ENCODE results near the gene FBXL13.
"Not testable (repeated sequence)": the region's sequence is repeated elsewhere in the genome, so short reads cannot be mapped to it uniquely, and the experiment has no call there.

Gene FBXL13

GRCh38 chr7:102806613-102807012 lies 268.0 kb downstream of the FBXL13 start:
- Histone ChIP-seq H3K27me3 (ENCODE audit: insufficient read depth, low read length) (no peaks in the 10 kb centered on the region), H3K9me2 (ENCODE audit: low read depth, low read length) (no peaks in the 10 kb centered on the region), H3K79me2 (ENCODE audit: insufficient read depth, low read length) (no peaks in the 10 kb centered on the region), H4K20me1 (ENCODE audit: insufficient read depth, low read length) (no peaks in the 10 kb centered on the region), H3K4me1 (ENCODE audit: insufficient read depth, low read length, severe bottlenecking) (no peaks in the 10 kb centered on the region), H3F3A (ENCODE audit: insufficient read depth, low read length) (no peaks in the 10 kb centered on the region), H3K4me3 (ENCODE audit: low read depth, low read length, poor library complexity, severe bottlenecking) (no peak overlapping the region), H3K4me2 (ENCODE audit: low read length) (no peak overlapping the region), H3K27ac (ENCODE audit: low read depth, low read length, poor library complexity, severe bottlenecking) (no peak overlapping the region), H3K9me3 (ENCODE audit: low read length) (no peaks in the 10 kb centered on the region), H3K9ac (ENCODE audit: low read length) (no peak overlapping the region), H3K36me3 (ENCODE audit: insufficient read depth, low read length) (peaks cover 5% of the 10 kb centered on the region; the same call in 1 of the 2 replicates), H2AFZ (ENCODE audit: low read length) (no peak overlapping the region)
- TF ChIP-seq EZH2 (IDR thresholded peaks at IDR 0.05; ENCODE audit: borderline replicate concordance, low read length), result no peak
- no peak for TF ChIP-seq CTCF (IDR thresholded peaks at IDR 0.05; ENCODE audit: low read length)

GRCh38 chr7:102795987-102796595 lies 278.5 kb downstream of the FBXL13 start:
- H3K9me3 ChIP-seq (ENCODE audit: low read length); H3K9ac ChIP-seq (ENCODE audit: low read length); H3K27ac ChIP-seq (ENCODE audit: low read depth, low read length, poor library complexity, severe bottlenecking); H3K36me3 ChIP-seq (ENCODE audit: insufficient read depth, low read length); H2AFZ ChIP-seq (ENCODE audit: low read length); H3K27me3 ChIP-seq (ENCODE audit: insufficient read depth, low read length); H3F3A ChIP-seq (ENCODE audit: insufficient read depth, low read length); H3K4me2 ChIP-seq (ENCODE audit: low read length); H3K79me2 ChIP-seq (ENCODE audit: insufficient read depth, low read length); H3K4me3 ChIP-seq (ENCODE audit: low read depth, low read length, poor library complexity, severe bottlenecking); H4K20me1 ChIP-seq (ENCODE audit: insufficient read depth, low read length); H3K4me1 ChIP-seq (ENCODE audit: insufficient read depth, low read length, severe bottlenecking); H3K9me2 ChIP-seq (ENCODE audit: low read depth, low read length): not testable (repeated sequence)

GRCh38 chr7:102794567-102794966 lies 280.0 kb downstream of the FBXL13 start:
- H3K4me3 ChIP-seq (ENCODE audit: low read depth, low read length, poor library complexity, severe bottlenecking); H3K79me2 ChIP-seq (ENCODE audit: insufficient read depth, low read length); H3K9me3 ChIP-seq (ENCODE audit: low read length); H3K27me3 ChIP-seq (ENCODE audit: insufficient read depth, low read length); H3K9me2 ChIP-seq (ENCODE audit: low read depth, low read length); H2AFZ ChIP-seq (ENCODE audit: low read length); H3K4me2 ChIP-seq (ENCODE audit: low read length); H3K9ac ChIP-seq (ENCODE audit: low read length); H3F3A ChIP-seq (ENCODE audit: insufficient read depth, low read length); H3K36me3 ChIP-seq (ENCODE audit: insufficient read depth, low read length); H3K27ac ChIP-seq (ENCODE audit: low read depth, low read length, poor library complexity, severe bottlenecking); H3K4me1 ChIP-seq (ENCODE audit: insufficient read depth, low read length, severe bottlenecking); H4K20me1 ChIP-seq (ENCODE audit: insufficient read depth, low read length): not testable (repeated sequence)

- not testable (repeated sequence) for H3K4me2 ChIP-seq (ENCODE audit: low read length); H3K9me2 ChIP-seq (ENCODE audit: low read depth, low read length); H3K79me2 ChIP-seq (ENCODE audit: insufficient read depth, low read length); H4K20me1 ChIP-seq (ENCODE audit: insufficient read depth, low read length); H3K36me3 ChIP-seq (ENCODE audit: insufficient read depth, low read length); H3F3A ChIP-seq (ENCODE audit: insufficient read depth, low read length); H3K27ac ChIP-seq (ENCODE audit: low read depth, low read length, poor library complexity, severe bottlenecking); H3K9ac ChIP-seq (ENCODE audit: low read length); H2AFZ ChIP-seq (ENCODE audit: low read length); H3K4me3 ChIP-seq (ENCODE audit: low read depth, low read length, poor library complexity, severe bottlenecking); H3K4me1 ChIP-seq (ENCODE audit: insufficient read depth, low read length, severe bottlenecking); H3K27me3 ChIP-seq (ENCODE audit: insufficient read depth, low read length); H3K9me3 ChIP-seq (ENCODE audit: low read length)
Measured at GRCh38 chr7:102791831-102792230, 282.8 kb downstream of the FBXL13 start.

GRCh38 chr7:102791367-102791766 lies 283.2 kb downstream of the FBXL13 start:
- H3K4me3 ChIP-seq (ENCODE audit: low read depth, low read length, poor library complexity, severe bottlenecking); H3K9ac ChIP-seq (ENCODE audit: low read length); H3K9me2 ChIP-seq (ENCODE audit: low read depth, low read length); H3F3A ChIP-seq (ENCODE audit: insufficient read depth, low read length); H3K36me3 ChIP-seq (ENCODE audit: insufficient read depth, low read length); H3K9me3 ChIP-seq (ENCODE audit: low read length); H4K20me1 ChIP-seq (ENCODE audit: insufficient read depth, low read length); H2AFZ ChIP-seq (ENCODE audit: low read length); H3K27me3 ChIP-seq (ENCODE audit: insufficient read depth, low read length); H3K79me2 ChIP-seq (ENCODE audit: insufficient read depth, low read length); H3K4me1 ChIP-seq (ENCODE audit: insufficient read depth, low read length, severe bottlenecking); H3K27ac ChIP-seq (ENCODE audit: low read depth, low read length, poor library complexity, severe bottlenecking); H3K4me2 ChIP-seq (ENCODE audit: low read length): not testable (repeated sequence)

- not testable (repeated sequence) for H3K4me2 ChIP-seq (ENCODE audit: low read length); H3F3A ChIP-seq (ENCODE audit: insufficient read depth, low read length); H3K4me3 ChIP-seq (ENCODE audit: low read depth, low read length, poor library complexity, severe bottlenecking); H4K20me1 ChIP-seq (ENCODE audit: insufficient read depth, low read length); H3K4me1 ChIP-seq (ENCODE audit: insufficient read depth, low read length, severe bottlenecking); H3K79me2 ChIP-seq (ENCODE audit: insufficient read depth, low read length); H3K27ac ChIP-seq (ENCODE audit: low read depth, low read length, poor library complexity, severe bottlenecking); H3K9me3 ChIP-seq (ENCODE audit: low read length); H3K36me3 ChIP-seq (ENCODE audit: insufficient read depth, low read length); H3K9ac ChIP-seq (ENCODE audit: low read length); H3K9me2 ChIP-seq (ENCODE audit: low read depth, low read length); H3K27me3 ChIP-seq (ENCODE audit: insufficient read depth, low read length); H2AFZ ChIP-seq (ENCODE audit: low read length)
Measured at GRCh38 chr7:102790364-102791100, 284.1 kb downstream of the FBXL13 start.

GRCh38 chr7:102788770-102789169 lies 285.8 kb downstream of the FBXL13 start:
- H3K27ac ChIP-seq (ENCODE audit: low read depth, low read length, poor library complexity, severe bottlenecking); H3F3A ChIP-seq (ENCODE audit: insufficient read depth, low read length); H4K20me1 ChIP-seq (ENCODE audit: insufficient read depth, low read length); H3K79me2 ChIP-seq (ENCODE audit: insufficient read depth, low read length); H3K9ac ChIP-seq (ENCODE audit: low read length); H3K9me3 ChIP-seq (ENCODE audit: low read length); H3K4me1 ChIP-seq (ENCODE audit: insufficient read depth, low read length, severe bottlenecking); H3K27me3 ChIP-seq (ENCODE audit: insufficient read depth, low read length); H3K36me3 ChIP-seq (ENCODE audit: insufficient read depth, low read length); H3K4me3 ChIP-seq (ENCODE audit: low read depth, low read length, poor library complexity, severe bottlenecking); H3K4me2 ChIP-seq (ENCODE audit: low read length); H2AFZ ChIP-seq (ENCODE audit: low read length); H3K9me2 ChIP-seq (ENCODE audit: low read depth, low read length): not testable (repeated sequence)
